ENCODE results near the gene KIAA1586.

DNA sequence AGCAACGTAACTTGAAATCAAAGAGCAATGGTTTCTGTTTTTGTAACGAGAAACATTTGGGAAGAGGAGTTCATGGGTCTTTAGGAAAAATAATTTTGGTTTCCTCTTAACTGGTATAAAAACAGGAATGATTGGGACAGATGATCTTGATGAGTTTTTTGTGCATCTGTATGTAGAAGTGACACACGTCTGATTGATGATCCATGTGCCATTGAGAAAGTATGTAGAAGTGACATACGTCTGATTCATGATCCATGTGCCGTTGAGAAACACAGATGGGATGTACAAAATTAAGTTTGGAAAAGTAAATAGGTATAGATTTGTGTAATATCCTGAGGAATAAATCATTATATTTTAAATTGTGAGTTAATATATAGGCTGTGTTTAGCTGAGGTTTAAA, 2.1 kb downstream of the KIAA1586 start:
- TF ChIP-seq POLR2A (IDR thresholded peaks at IDR 0.05; ENCODE audit: low read length), result no peak
- TF ChIP-seq GATA1 (IDR thresholded peaks at IDR 0.05; ENCODE audit: low read depth, low read length), result no peak

All from erythroblast (primary cell).